Measurements from ENCODE around the gene SLC66A2. TPM values are rescaled to one million over a fixed set of nuclear protein-coding genes. Genes with fewer than 3 reads are reported as not detected.
A peak's percentile ranks its signal among the peaks of the same experiment; 100 is the strongest.
"Not testable (repeated sequence)": the region's sequence is repeated elsewhere in the genome, so short reads cannot be mapped to it uniquely, and the experiment has no call there.

SLC66A2 gene
- 29.2 TPM for polyA plus RNA-seq (2013)

DNA sequence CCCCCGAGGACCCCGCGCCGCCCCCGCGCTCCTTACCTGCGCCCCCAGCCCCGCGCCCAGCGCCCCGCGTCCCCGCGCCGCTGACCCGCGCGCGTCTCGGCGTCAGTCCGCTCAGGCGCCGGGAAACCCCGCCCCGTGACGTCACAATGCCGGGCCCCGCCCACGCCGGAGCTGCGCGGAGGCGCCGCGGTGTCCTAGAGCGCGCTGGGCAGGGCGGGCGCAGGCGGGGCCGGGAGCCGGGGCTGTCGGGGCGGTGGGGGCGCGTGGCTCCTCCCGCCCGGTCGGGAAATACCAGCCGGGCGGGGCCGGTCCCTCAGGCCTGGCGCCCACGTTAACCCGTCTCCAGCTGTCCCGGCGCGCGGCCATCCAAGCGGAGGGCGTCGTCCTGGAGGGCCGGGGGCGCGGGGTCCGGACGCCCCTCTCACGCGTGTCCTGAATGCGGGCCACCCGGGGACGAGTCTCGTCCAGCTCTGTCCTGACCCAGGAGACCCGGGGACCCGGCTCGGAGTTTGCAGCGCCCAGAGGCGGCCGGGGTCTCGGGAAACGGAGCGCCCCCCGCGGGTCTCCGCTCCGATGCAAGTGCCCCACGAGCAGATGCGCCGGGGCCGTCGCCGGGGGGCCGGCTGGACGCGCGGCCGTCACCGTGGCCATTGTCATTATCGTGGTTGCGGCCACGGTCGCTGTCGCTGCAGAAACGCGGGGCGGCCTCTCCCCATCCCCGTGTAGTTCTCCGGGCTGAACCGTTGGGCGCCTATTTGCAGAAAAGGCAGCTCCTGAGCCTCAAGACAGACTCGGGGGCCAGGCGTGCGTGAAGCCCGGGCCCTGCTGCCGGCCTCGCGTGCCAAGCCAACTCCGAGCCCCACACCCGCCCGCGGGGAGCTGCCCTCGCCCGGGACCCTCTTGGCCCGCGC is at the start of gene SLC66A2:
Gene SLC66A2 (minus strand): TSS at position 109 of the 911 bp plus-strand sequence. CDS start 727 bp downstream, outside the sequence.
- Histone ChIP-seq H3K36me3 (ENCODE audit: control insufficient read depth in 4 of 4, insufficient read depth in 4 of 4, low read length in 3 of 4) (peaks cover 0 to 22% (median 6%) of the 10 kb centered on the region in 4 experiments), H3K4me1 (ENCODE audit: control extremely low read depth in 1 of 4, control insufficient read depth in 4 of 4, insufficient read depth in 4 of 4, low read length in 3 of 4) (peaks cover 8 to 32% (median 28%) of the 10 kb centered on the region in 4 experiments), H3K27me3 (replicated peaks in 2 of 5; ENCODE audit: control insufficient read depth in 4 of 5, insufficient read depth in 5 of 5, low read length in 4 of 5) (peaks cover 0 to 6% (median 3%) of the 10 kb centered on the region in 5 experiments), H3K4me3 (ENCODE audit: control insufficient read depth in 1 of 7, extremely low read depth in 1 of 7, insufficient read depth in 4 of 7, low read depth in 2 of 7, low read length in 6 of 7) (peak within 1 kb of the TSS; percentile 40 to 93 (median 77)), H3K9me3 (ENCODE audit: control extremely low read depth in 1 of 5, control insufficient read depth in 4 of 5, insufficient read depth in 2 of 5, low read depth in 1 of 5, low read length in 4 of 5) (no peaks in the 10 kb centered on the region), H3K27ac (ENCODE audit: insufficient read depth in 1 of 2, low read depth in 1 of 2, low read length in 2 of 2, poor library complexity in 1 of 2, severe bottlenecking in 2 of 2) (peak within 1 kb of the TSS; percentile 55 to 73)
- WGBS (ENCODE audit: insufficient coverage), result under 1% methylated on average over 97 of the region's 126 CpGs
- POLR2A ChIA-PET, result interaction anchor here (0.6 to 1.7 kb wide), 4 partner anchors 10 to 273 kb away, joined by 3 to 5 read pairs (median 3); partner anchors contain the start of genes HSBP1L1 and KCNG2
- CTCF ChIA-PET, result interaction anchor here (0.7 to 2.6 kb wide), 4 partner anchors 10 to 34 kb away, joined by 3 to 9 read pairs (median 5); no protein-coding TSS in a partner anchor
- DNase-seq, result peak; percentile 75 to 87 (median 86)

DNA sequence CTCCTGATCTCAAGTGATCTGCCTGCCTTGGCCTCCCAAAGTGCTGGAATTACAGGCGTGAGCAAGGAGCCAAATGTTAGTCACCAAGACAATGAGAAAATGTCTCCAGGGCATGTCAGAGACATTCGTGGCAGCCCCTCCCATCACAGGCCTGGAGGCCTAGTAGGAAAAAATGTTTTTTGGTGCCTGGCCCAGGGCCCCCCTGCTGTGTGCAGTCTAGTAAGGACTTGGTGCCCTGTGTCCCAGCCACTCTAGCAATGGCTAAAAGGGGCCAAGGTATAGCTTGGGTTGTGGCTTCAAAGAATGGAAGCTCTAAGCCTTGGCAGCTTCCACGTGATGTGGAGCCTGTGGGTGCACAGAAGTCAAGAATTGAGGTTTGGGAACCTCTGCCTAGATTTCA is 49.4 kb upstream of the SLC66A2 start:
- H3K4me3 ChIP-seq (ENCODE audit: control insufficient read depth in 1 of 7, extremely low read depth in 1 of 7, insufficient read depth in 4 of 7, low read depth in 2 of 7, low read length in 6 of 7), result no peak overlapping the region
- POLR2A ChIA-PET, result no interaction called here
- CTCF ChIA-PET, result no interaction called here
- no peaks in the 10 kb centered on the region for H3K36me3 ChIP-seq (ENCODE audit: control insufficient read depth in 4 of 4, insufficient read depth in 4 of 4, low read length in 3 of 4)
- H3K27ac ChIP-seq (ENCODE audit: insufficient read depth in 1 of 2, low read depth in 1 of 2, low read length in 2 of 2, poor library complexity in 1 of 2, severe bottlenecking in 2 of 2), result no peak overlapping the region
- WGBS (ENCODE audit: insufficient coverage), result 100% methylated on average over 2 of the region's 3 CpGs
- peaks cover 0 to 2% (median 0%) of the 10 kb centered on the region in 5 experiments for H3K27me3 ChIP-seq (replicated peaks in 2 of 5; ENCODE audit: control insufficient read depth in 4 of 5, insufficient read depth in 5 of 5, low read length in 4 of 5)
- DNase-seq, result no peak
- no peaks in the 10 kb centered on the region for H3K4me1 ChIP-seq (ENCODE audit: control extremely low read depth in 1 of 4, control insufficient read depth in 4 of 4, insufficient read depth in 4 of 4, low read length in 3 of 4)
- peaks cover 0 to 18% (median 7%) of the 10 kb centered on the region in 5 experiments for H3K9me3 ChIP-seq (ENCODE audit: control extremely low read depth in 1 of 5, control insufficient read depth in 4 of 5, insufficient read depth in 2 of 5, low read depth in 1 of 5, low read length in 4 of 5)

DNA sequence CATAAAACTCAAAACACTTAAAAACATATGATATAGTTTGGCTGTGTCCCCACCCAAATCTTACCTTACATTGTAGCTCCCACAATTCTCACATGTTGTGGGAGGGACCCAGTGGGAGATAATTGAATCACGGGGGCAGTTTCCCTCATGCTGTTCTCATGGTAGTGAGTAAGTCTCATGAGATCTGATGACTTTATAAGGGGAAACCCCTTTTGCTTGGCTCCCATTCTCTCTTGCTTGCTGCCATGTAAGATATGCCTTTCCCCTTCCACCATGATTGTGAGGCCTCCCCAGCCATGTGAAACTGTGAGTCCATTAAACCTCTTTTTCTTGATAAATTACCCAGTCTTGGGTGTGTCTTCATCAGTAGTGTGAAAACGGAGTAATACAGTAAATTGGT is 48.2 kb upstream of the SLC66A2 start:
- H3K27me3 ChIP-seq (replicated peaks in 2 of 5; ENCODE audit: control insufficient read depth in 4 of 5, insufficient read depth in 5 of 5, low read length in 4 of 5); H3K27ac ChIP-seq (ENCODE audit: insufficient read depth in 1 of 2, low read depth in 1 of 2, low read length in 2 of 2, poor library complexity in 1 of 2, severe bottlenecking in 2 of 2); POLR2A ChIA-PET; H3K4me1 ChIP-seq (ENCODE audit: control extremely low read depth in 1 of 4, control insufficient read depth in 4 of 4, insufficient read depth in 4 of 4, low read length in 3 of 4); H3K36me3 ChIP-seq (ENCODE audit: control insufficient read depth in 4 of 4, insufficient read depth in 4 of 4, low read length in 3 of 4); DNase-seq; H3K4me3 ChIP-seq (ENCODE audit: control insufficient read depth in 1 of 7, extremely low read depth in 1 of 7, insufficient read depth in 4 of 7, low read depth in 2 of 7, low read length in 6 of 7): not testable (repeated sequence)
- WGBS (ENCODE audit: insufficient coverage), result 100% methylated on average over 1 of the region's 2 CpGs
- peaks cover 0 to 14% (median 7%) of the 10 kb centered on the region in 5 experiments for H3K9me3 ChIP-seq (ENCODE audit: control extremely low read depth in 1 of 5, control insufficient read depth in 4 of 5, insufficient read depth in 2 of 5, low read depth in 1 of 5, low read length in 4 of 5)
- CTCF ChIA-PET, result interaction anchor here (0.6 kb wide), 1 partner anchor 1015 kb away, joined by 3 read pairs; no protein-coding TSS in a partner anchor

DNA sequence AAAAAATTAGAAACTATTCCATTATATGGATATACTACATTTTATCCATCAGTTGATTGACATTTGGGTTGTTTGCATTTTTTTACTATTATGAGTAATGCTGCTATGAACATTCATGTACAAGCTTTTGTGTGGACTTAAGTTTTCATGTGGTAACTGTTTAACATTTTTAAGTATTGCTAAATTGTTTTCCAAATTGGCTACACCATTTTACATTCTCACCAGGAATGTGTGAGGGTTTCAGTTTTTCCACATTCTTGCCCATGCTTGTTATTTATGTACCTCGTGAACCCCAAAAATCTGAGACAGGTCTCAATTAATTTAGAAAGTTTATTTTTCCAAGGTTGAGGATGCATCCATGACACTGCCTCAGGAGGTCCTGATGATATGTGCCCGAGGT is 40.0 kb upstream of the SLC66A2 start:
- 80% methylated on average over 1 of the region's 2 CpGs for WGBS (ENCODE audit: insufficient coverage)
- Histone ChIP-seq H3K4me3 (ENCODE audit: control insufficient read depth in 1 of 7, extremely low read depth in 1 of 7, insufficient read depth in 4 of 7, low read depth in 2 of 7, low read length in 6 of 7) (no peak overlapping the region), H3K27ac (ENCODE audit: insufficient read depth in 1 of 2, low read depth in 1 of 2, low read length in 2 of 2, poor library complexity in 1 of 2, severe bottlenecking in 2 of 2) (no peak overlapping the region), H3K27me3 (replicated peaks in 2 of 5; ENCODE audit: control insufficient read depth in 4 of 5, insufficient read depth in 5 of 5, low read length in 4 of 5) (no peaks in the 10 kb centered on the region), H3K4me1 (ENCODE audit: control extremely low read depth in 1 of 4, control insufficient read depth in 4 of 4, insufficient read depth in 4 of 4, low read length in 3 of 4) (peaks cover 11 to 23% (median 18%) of the 10 kb centered on the region in 4 experiments), H3K9me3 (ENCODE audit: control extremely low read depth in 1 of 5, control insufficient read depth in 4 of 5, insufficient read depth in 2 of 5, low read depth in 1 of 5, low read length in 4 of 5) (no peaks in the 10 kb centered on the region), H3K36me3 (ENCODE audit: control insufficient read depth in 4 of 4, insufficient read depth in 4 of 4, low read length in 3 of 4) (peaks cover 0 to 3% (median 0%) of the 10 kb centered on the region in 4 experiments)
- no peak for DNase-seq
- ChIA-PET POLR2A (no interaction called here), CTCF (interaction anchor here (1.4 kb wide), 1 partner anchor 41 kb away, joined by 3 read pairs; no protein-coding TSS in a partner anchor)

DNA sequence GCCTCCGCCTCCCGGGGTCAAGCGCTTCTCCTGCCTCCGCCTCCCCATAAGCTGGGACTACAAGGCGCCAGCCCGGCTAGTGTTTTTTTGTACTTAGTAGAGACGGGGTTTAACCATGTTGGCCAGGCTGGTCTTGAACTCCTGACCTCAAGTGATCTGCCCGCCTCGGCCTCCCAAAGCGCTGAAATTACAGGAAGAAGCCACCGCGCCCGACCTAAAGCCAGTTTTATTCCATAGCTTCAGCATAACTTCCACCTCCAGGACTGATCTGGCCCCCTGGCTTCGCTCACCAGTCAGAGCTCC is 37.7 kb upstream of the SLC66A2 start:
- peaks cover 11 to 26% (median 23%) of the 10 kb centered on the region in 4 experiments for H3K4me1 ChIP-seq (ENCODE audit: control extremely low read depth in 1 of 4, control insufficient read depth in 4 of 4, insufficient read depth in 4 of 4, low read length in 3 of 4)
- ChIA-PET POLR2A (interaction anchor here (0.7 to 0.9 kb wide), 2 partner anchors 45 to 121 kb away, joined by 3 to 5 read pairs; partner anchors contain the start of gene RBFA), CTCF (interaction anchor here (0.7 to 1.1 kb wide), 4 partner anchors 21 to 202 kb away, joined by 3 read pairs; no protein-coding TSS in a partner anchor)
- H3K36me3 ChIP-seq (ENCODE audit: control insufficient read depth in 4 of 4, insufficient read depth in 4 of 4, low read length in 3 of 4), result peaks cover 0 to 20% (median 10%) of the 10 kb centered on the region in 4 experiments
- H3K27ac ChIP-seq (ENCODE audit: insufficient read depth in 1 of 2, low read depth in 1 of 2, low read length in 2 of 2, poor library complexity in 1 of 2, severe bottlenecking in 2 of 2), result peak overlapping the region in 1 of 2 experiments; percentile 90
- WGBS (ENCODE audit: insufficient coverage), result 59% methylated on average over 13 of the region's 14 CpGs
- H3K9me3 ChIP-seq (ENCODE audit: control extremely low read depth in 1 of 5, control insufficient read depth in 4 of 5, insufficient read depth in 2 of 5, low read depth in 1 of 5, low read length in 4 of 5), result no peaks in the 10 kb centered on the region
- peak overlapping the region; percentile 57 to 99 (median 87) for H3K4me3 ChIP-seq (ENCODE audit: control insufficient read depth in 1 of 7, extremely low read depth in 1 of 7, insufficient read depth in 4 of 7, low read depth in 2 of 7, low read length in 6 of 7)
- no peaks in the 10 kb centered on the region for H3K27me3 ChIP-seq (replicated peaks in 2 of 5; ENCODE audit: control insufficient read depth in 4 of 5, insufficient read depth in 5 of 5, low read length in 4 of 5)
- peak in 1 of 3 donors; percentile 18 for DNase-seq

DNA sequence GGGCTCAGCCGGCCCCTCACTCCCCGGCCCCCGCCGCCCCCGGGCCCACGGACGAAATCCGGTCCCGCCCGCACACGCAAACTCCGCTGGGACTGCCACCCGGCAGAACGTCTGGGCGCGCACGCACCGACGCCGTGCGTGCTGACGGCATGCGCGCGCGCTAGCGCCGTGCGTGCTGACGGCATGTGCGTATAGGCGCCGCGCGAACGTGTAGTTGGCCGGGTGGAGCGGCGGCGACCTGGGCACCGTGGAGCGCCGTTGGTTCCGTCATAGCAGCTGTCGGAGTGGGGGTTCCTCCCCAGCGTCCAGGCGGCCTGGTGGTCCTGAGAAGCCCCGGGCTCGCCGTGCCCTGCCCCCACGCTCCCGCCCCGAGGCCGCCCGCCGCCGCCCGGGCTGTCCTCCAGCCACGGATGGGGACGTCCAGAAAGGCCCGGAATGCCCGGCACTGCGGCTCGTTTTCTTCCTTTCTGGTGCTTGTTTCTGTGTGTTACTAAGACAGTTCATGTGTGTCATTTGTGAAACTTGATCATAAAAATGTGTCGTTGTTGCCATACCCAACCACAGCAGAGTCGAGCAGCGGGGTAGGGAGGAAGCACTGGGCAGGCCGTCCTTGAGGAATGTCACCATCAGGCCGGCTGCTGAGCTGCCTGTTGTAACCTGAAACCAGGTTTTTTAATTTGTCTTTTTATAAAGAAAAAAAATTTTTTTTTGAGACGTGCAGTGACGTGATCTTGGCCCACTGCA is 37.2 kb upstream of the SLC66A2 start, which contains the start of gene TXNL4A:
Gene TXNL4A (minus strand): TSS at position 113 of the 744 bp plus-strand sequence. CDS start 171 bp downstream, outside the sequence.
- Histone ChIP-seq H3K9me3 (ENCODE audit: control extremely low read depth in 1 of 5, control insufficient read depth in 4 of 5, insufficient read depth in 2 of 5, low read depth in 1 of 5, low read length in 4 of 5) (no peaks in the 10 kb centered on the region), H3K36me3 (ENCODE audit: control insufficient read depth in 4 of 4, insufficient read depth in 4 of 4, low read length in 3 of 4) (peaks cover 0 to 26% (median 10%) of the 10 kb centered on the region in 4 experiments), H3K4me3 (ENCODE audit: control insufficient read depth in 1 of 7, extremely low read depth in 1 of 7, insufficient read depth in 4 of 7, low read depth in 2 of 7, low read length in 6 of 7) (peak within 1 kb of the TSS; percentile 57 to 99 (median 87)), H3K27ac (ENCODE audit: insufficient read depth in 1 of 2, low read depth in 1 of 2, low read length in 2 of 2, poor library complexity in 1 of 2, severe bottlenecking in 2 of 2) (peak within 1 kb of the TSS; percentile 72 to 90), H3K4me1 (ENCODE audit: control extremely low read depth in 1 of 4, control insufficient read depth in 4 of 4, insufficient read depth in 4 of 4, low read length in 3 of 4) (peaks cover 11 to 29% (median 25%) of the 10 kb centered on the region in 4 experiments), H3K27me3 (replicated peaks in 2 of 5; ENCODE audit: control insufficient read depth in 4 of 5, insufficient read depth in 5 of 5, low read length in 4 of 5) (no peaks in the 10 kb centered on the region)
- WGBS (ENCODE audit: insufficient coverage), result under 1% methylated on average over 59 of the region's 71 CpGs
- peak; percentile 83 to 93 (median 92) for DNase-seq
- POLR2A ChIA-PET, result interaction anchor here (0.6 to 0.9 kb wide), 3 partner anchors 45 to 181 kb away, joined by 3 to 5 read pairs (median 3); partner anchors contain the start of gene RBFA
- CTCF ChIA-PET, result interaction anchor here (0.7 to 1.3 kb wide), 5 partner anchors 12 to 201 kb away, joined by 3 to 5 read pairs (median 3); no protein-coding TSS in a partner anchor

Data from common myeloid progenitor, CD34-positive (primary cell).